Spleen (tissue), 11 donors: Measurements from ENCODE around the gene FLYWCH1. TPM values are rescaled to one million over a fixed set of nuclear protein-coding genes. Genes with fewer than 3 reads are reported as not detected.

Source experiments
- DNase-seq: peaks from one replicate; pipeline ENCODE4 v3.0.0-alpha.2; 2020
- H3K27ac ChIP-seq, 8 donors: fragments of 200-600 bp; sonication (generic) in 7 of 8; 1 replicate in 4 of 8; 2 replicates in 4 of 8; pipeline versions ENCODE4 v1.5.0 to v1.8.0; 2016 to 2021; ENCODE audit warnings: inconsistent platforms in 4 of 8, mild to moderate bottlenecking in 4 of 8, moderate library complexity in 1 of 8
- H3K27me3 ChIP-seq, 7 donors: fragments of 200-600 bp; sonication (generic) in 6 of 7; replicated peaks in 1 of 7; 1 replicate in 4 of 7; 2 replicates in 3 of 7; pipeline versions ENCODE4 v1.5.0 to v1.8.0; 2016 to 2021; ENCODE audit warnings: inconsistent platforms in 3 of 7, mild to moderate bottlenecking in 1 of 7
- H3K36me3 ChIP-seq, 6 donors: fragments of 200-600 bp; sonication (generic) in 5 of 6; 1 replicate in 4 of 6; 2 replicates in 2 of 6; pipeline versions ENCODE4 v1.5.0 to v1.8.0; 2016 to 2021; ENCODE audit warnings: inconsistent platforms in 2 of 6
- H3K4me1 ChIP-seq, 6 donors: fragments of 200-600 bp; sonication (generic) in 5 of 6; 1 replicate in 3 of 6; 2 replicates in 3 of 6; pipeline versions ENCODE4 v1.5.0 to v1.8.0; 2016 to 2021; ENCODE audit warnings: inconsistent platforms in 3 of 6
- H3K4me3 ChIP-seq, 8 donors: fragments of 200-600 bp; sonication (generic) in 7 of 8; 1 replicate in 4 of 8; 2 replicates in 4 of 8; pipeline versions ENCODE4 v1.5.0 to v1.8.0; 2016 to 2021; ENCODE audit warnings: inconsistent platforms in 4 of 8, mild to moderate bottlenecking in 4 of 8, moderate library complexity in 2 of 8
- H3K9me3 ChIP-seq, 8 donors: fragments of 200-600 bp; sonication (generic) in 7 of 8; 1 replicate in 4 of 8; 2 replicates in 4 of 8; pipeline versions ENCODE4 v1.5.0 to v1.8.0; 2016 to 2021; ENCODE audit warnings: inconsistent platforms in 4 of 8
- POLR2A ChIP-seq, 3 donors: fragments of 450-650 bp; IDR thresholded peaks; one replicate each; pipeline ENCODE4 v1.5.1; 2017; ENCODE audit warnings: antibody characterized with exemption in 3 of 3, mild to moderate bottlenecking in 1 of 3
- POLR2AphosphoS5 ChIP-seq, 3 donors: sonication (generic); formaldehyde crosslinking; IDR thresholded peaks; one replicate each; pipeline ENCODE4 v1.5.1; 2017; ENCODE audit warnings: antibody characterized with exemption in 3 of 3
- WGBS, 5 donors: extraction: QIAGEN DNeasy Blood & Tissue Kit in 3 of 5; methylation state at CpG; one replicate each; pipeline versions ENCODE4 v1.1.5 to v1.1.7; 2013 to 2018; 5-methylcytosine and 5-hydroxymethylcytosine counted together
- intact Hi-C: fragments of 100-400 bp; cut with DNase I; formaldehyde crosslinking; loops from one replicate; pipeline ENCODE4 v1.15.0; 2023; ENCODE audit warnings: low total_unique reads
- polyA plus RNA-seq, 3 donors: library from polyadenylated mRNA; stranded (reverse); fragments of 200-250 nt; gene quantifications; one replicate each; pipeline ENCODE4 v1.2.1, GENCODE V29; 2013
- total RNA-seq, 7 donors: library from RNA; depleted of rRNA in 3 of 7; stranded (reverse); fragments of >200 nt in 3 of 7; fragmentation: NEBNext Ultra II Directional in 4 of 7; extraction: Animal tissue kit (Norgen Biotek cat#: 25700) in 4 of 7; gene quantifications; one replicate each; pipeline versions ENCODE4 v1.1.0 to v1.2.1, GENCODE V29; 2016 to 2021
- TF ChIP-seq, protein P1 (sequence below), 11 experiments: fragments of 200-600 bp in 7 of 11; fragments of 450-650 bp in 4 of 11; sonication (generic) in 4 of 11; IDR thresholded peaks in 8 of 11; conservative IDR thresholded peaks in 3 of 11; 1 replicate in 7 of 11; 2 replicates in 4 of 11; pipeline versions ENCODE4 v1.4.0 to v1.8.0; 2016 to 2021; ENCODE audit warnings: antibody characterized with exemption in 11 of 11, inconsistent platforms in 4 of 11, mild to moderate bottlenecking in 1 of 11
- donor health status: healthy with polysubstance abuse.
- donor health status: DM: no; HTN: no; CAD: no; lungs with moderate emphysema.
- donor health status: DM: no; HTN: no; CAD: no.
- donor health status: Bipolar disorder and iron deficiency.
- donor health status: healthy.
- donor health status: DM: no; HTN: no; CAD: no.
- donor health status: DM: yes; HTN: yes; CAD: no.

Gene FLYWCH1
- total and polyA plus RNA-seq, 10 donors = 14.0 to 79.3 (median 53.1) TPM

DNA sequence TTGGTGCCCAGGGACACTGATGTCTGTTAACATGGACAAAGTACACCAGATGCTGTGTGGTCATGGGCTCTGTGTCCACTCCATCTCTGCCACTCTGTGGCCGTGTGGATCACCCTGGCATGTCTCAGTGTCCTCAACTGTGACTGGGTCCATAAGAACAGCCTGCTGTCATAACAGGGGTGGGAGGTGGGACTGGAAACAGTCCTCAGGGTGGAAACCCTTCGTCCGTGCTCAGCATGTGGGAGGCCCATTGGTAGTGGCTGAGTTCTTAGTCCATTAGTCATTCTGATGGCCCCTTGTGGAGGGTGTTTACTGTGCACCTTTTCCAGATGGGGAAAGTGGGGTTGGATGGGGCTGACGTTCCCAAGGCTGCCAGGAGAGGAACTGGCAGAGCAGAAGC lies 15.9 kb upstream of the FLYWCH1 start:
- 76 to 95% (median 80%) methylated on average over 3 to 4 of the region's 4 CpGs for WGBS, 5 donors
- TF ChIP-seq POLR2AphosphoS5 (IDR thresholded peaks at IDR 0.05) (no peak), POLR2A (IDR thresholded peaks at IDR 0.05) (no peak)
- TF ChIP-seq, protein P1, sequence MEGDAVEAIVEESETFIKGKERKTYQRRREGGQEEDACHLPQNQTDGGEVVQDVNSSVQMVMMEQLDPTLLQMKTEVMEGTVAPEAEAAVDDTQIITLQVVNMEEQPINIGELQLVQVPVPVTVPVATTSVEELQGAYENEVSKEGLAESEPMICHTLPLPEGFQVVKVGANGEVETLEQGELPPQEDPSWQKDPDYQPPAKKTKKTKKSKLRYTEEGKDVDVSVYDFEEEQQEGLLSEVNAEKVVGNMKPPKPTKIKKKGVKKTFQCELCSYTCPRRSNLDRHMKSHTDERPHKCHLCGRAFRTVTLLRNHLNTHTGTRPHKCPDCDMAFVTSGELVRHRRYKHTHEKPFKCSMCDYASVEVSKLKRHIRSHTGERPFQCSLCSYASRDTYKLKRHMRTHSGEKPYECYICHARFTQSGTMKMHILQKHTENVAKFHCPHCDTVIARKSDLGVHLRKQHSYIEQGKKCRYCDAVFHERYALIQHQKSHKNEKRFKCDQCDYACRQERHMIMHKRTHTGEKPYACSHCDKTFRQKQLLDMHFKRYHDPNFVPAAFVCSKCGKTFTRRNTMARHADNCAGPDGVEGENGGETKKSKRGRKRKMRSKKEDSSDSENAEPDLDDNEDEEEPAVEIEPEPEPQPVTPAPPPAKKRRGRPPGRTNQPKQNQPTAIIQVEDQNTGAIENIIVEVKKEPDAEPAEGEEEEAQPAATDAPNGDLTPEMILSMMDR (IDR thresholded peaks at IDR 0.05 in 8 of 11, conservative IDR thresholded peaks at IDR 0.05 in 3 of 11) = no peak
- DNase-seq = no peak
- Histone ChIP-seq H3K27me3 (no peaks in the 10 kb centered on the region), H3K36me3 (peaks cover 0 to 59% (median 13%) of the 10 kb centered on the region in 6 donors), H3K27ac (no peak overlapping the region), H3K9me3 (no peaks in the 10 kb centered on the region), H3K4me1 (peaks cover 6 to 38% (median 27%) of the 10 kb centered on the region in 6 donors), H3K4me3 (no peak overlapping the region)
- intact Hi-C loops = no loop called here

DNA sequence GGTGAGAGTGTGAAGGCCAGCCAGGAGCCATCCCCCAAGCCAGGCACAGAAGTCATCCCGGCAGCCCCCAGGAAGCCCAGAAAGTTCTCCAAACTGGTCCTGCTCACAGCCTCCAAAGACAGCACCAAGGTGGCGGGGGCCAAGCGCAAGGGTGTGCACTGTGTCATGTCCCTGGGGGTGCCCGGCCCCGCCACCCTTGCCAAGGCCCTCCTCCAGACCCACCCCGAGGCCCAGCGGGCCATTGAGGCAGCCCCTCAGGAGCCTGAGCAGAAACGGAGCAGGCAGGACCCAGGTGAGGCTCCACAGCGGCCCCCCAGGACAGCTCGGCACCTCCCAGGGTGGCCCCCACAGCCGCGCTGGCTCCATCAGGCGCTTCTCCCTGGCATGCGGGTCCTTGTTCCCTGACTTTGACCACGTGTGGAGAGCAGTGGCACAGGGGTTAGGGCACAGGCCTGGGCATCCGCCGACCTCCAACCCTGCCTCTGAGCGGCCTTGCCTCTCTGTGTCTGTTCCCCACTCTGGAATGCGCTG lies 15.2 kb upstream of the FLYWCH1 start:
- Histone ChIP-seq H3K9me3 (no peaks in the 10 kb centered on the region), H3K27me3 (no peaks in the 10 kb centered on the region), H3K4me1 (peaks cover 6 to 31% (median 25%) of the 10 kb centered on the region in 6 donors), H3K4me3 (no peak overlapping the region), H3K27ac (peak overlapping the region in 2 of 8 donors; percentile 52 to 66), H3K36me3 (peaks cover 0 to 63% (median 13%) of the 10 kb centered on the region in 6 donors)
- TF ChIP-seq POLR2AphosphoS5 (IDR thresholded peaks at IDR 0.05) = peak in 1 of 3 donors; percentile 6
- TF ChIP-seq POLR2A (IDR thresholded peaks at IDR 0.05) = no peak
- intact Hi-C loops = no loop called here
- no peak for DNase-seq
- 91 to 98% (median 95%) methylated on average over 10 to 19 of the region's 19 CpGs for WGBS, 5 donors

DNA sequence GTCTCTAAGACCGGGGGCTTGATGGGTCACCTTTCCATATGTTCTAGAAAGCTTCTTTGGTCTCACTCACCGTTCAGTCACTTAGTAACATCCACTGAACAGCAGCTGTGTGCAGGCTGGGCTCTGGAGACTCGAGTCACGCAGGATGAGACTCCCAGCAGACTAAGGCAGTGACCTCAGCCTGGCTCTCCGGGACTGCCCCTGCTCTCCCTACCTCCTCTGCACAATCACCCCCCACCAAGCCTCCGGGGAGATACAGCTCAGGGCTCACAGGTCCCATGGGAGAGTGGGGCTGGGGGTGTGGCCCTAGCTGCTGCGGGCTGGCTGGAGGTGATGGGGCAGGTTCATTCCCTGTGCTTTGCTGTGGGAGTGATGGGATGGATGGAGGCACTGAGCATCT lies 14.6 kb upstream of the FLYWCH1 start:
- H3K4me3 ChIP-seq = no peak overlapping the region
- peak overlapping the region in 5 of 8 donors; percentile 10 to 66 (median 52) for H3K27ac ChIP-seq
- H3K36me3 ChIP-seq = peaks cover 0 to 63% (median 13%) of the 10 kb centered on the region in 6 donors
- DNase-seq = peak; percentile 88
- peaks cover 6 to 29% (median 23%) of the 10 kb centered on the region in 6 donors for H3K4me1 ChIP-seq
- TF ChIP-seq POLR2AphosphoS5 (IDR thresholded peaks at IDR 0.05) (no peak), POLR2A (IDR thresholded peaks at IDR 0.05) (no peak)
- TF ChIP-seq, protein P1 (IDR thresholded peaks at IDR 0.05 in 8 of 11, conservative IDR thresholded peaks at IDR 0.05 in 3 of 11) = no peak
- intact Hi-C loops = no loop called here
- no peaks in the 10 kb centered on the region for H3K9me3 ChIP-seq
- 60 to 74% (median 72%) methylated on average over 2 to 7 of the region's 7 CpGs for WGBS, 5 donors
- H3K27me3 ChIP-seq = no peaks in the 10 kb centered on the region

DNA sequence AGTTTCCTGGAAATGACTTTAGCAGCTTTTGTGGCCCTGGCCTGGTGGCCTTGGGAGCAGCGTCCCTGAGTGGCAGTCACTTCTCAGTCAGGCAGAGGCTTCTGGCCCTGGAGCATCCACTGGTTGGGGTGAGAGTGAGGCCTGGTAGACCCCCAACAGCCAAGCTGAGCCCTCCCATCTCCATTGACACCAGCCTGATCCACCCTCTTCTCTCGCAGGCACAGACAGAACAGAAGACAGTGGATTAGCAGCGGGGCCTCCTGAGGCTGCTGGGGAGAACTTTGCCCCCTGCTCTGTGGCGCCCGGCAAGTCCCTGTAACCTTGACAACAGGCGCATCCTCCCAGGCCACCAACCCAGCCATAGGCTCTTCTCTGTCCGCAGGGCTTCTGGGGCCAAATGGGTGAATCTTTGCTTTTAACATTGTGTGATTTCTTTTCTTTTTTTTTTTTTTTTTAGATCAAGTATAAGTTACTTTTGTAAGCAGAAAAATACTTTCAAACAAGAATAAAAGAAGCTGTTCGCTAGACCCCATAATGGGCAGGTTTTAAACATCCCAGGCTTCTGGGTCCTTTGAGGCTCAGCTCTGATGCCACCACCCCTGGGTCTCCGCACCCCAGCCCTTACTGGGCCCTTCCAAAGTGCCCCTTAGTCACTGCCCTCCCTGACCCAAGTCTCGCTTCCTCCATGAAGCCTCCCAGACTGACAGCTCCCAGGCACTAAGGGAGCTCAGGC lies 12.7 kb upstream of the FLYWCH1 start:
- Histone ChIP-seq H3K4me3 (no peak overlapping the region), H3K36me3 (peaks cover 0 to 63% (median 13%) of the 10 kb centered on the region in 6 donors), H3K9me3 (no peaks in the 10 kb centered on the region), H3K4me1 (peaks cover 10 to 37% (median 29%) of the 10 kb centered on the region in 6 donors), H3K27me3 (no peaks in the 10 kb centered on the region), H3K27ac (peak overlapping the region in 5 of 8 donors; percentile 3 to 66 (median 52))
- WGBS, 5 donors = 78 to 92% (median 84%) methylated on average over 9 to 10 of the region's 10 CpGs
- DNase-seq = no peak
- TF ChIP-seq POLR2AphosphoS5 (IDR thresholded peaks at IDR 0.05) (peak in 1 of 3 donors; percentile 31), POLR2A (IDR thresholded peaks at IDR 0.05) (no peak)
- intact Hi-C loops = no loop called here

DNA sequence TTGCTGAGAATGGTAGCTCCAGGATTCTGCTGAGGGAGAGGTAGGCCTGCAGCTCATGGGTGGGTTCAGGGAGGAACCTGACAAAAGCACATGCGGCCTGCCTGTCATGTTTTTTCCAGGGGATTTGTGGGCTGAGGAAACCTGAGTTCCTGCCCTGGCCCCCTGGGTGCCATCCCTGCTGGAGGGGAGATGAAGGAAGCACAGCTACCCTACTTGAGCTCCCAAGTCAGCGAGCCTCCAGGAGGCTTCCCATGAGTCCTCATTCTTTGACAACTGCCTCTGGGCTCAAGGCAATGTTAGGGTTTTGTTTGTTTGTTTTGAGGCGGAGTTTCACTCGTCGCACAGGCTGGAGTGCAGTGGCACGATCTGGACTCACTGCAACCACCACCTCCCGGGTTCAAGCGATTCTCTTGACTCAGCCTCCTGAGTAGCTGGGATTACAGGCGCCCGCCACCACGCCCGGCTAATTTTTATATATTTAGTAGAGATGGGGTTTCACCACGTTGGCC lies 12.1 kb upstream of the FLYWCH1 start:
- H3K4me1 ChIP-seq = peaks cover 11 to 42% (median 32%) of the 10 kb centered on the region in 6 donors
- peak overlapping the region in 2 of 8 donors; percentile 50 to 52 for H3K27ac ChIP-seq
- no peak for DNase-seq
- TF ChIP-seq POLR2AphosphoS5 (IDR thresholded peaks at IDR 0.05) = no peak
- no peak for TF ChIP-seq POLR2A (IDR thresholded peaks at IDR 0.05)
- TF ChIP-seq, protein P1 (IDR thresholded peaks at IDR 0.05 in 8 of 11, conservative IDR thresholded peaks at IDR 0.05 in 3 of 11) = no peak
- 88 to 95% (median 92%) methylated on average over 11 to 13 of the region's 13 CpGs for WGBS, 5 donors
- no peaks in the 10 kb centered on the region for H3K27me3 ChIP-seq
- H3K36me3 ChIP-seq = peaks cover 0 to 63% (median 13%) of the 10 kb centered on the region in 6 donors
- H3K4me3 ChIP-seq = no peak overlapping the region
- H3K9me3 ChIP-seq = no peaks in the 10 kb centered on the region
- intact Hi-C loops = no loop called here
